8988T (cell line): ENCODE measurements around the gene ST14.
A peak's percentile ranks its signal among the peaks of the same experiment; 100 is the strongest.

Experiments used
- DNase-seq: peaks from one replicate; pipeline ENCODE4 v3.0.0; 2011

ST14 gene

GRCh38 chr11:130159657-130160497 is at the start of gene ST14:
Gene ST14, plus strand, starts transcription at chr11:130159782. Its CDS starts 198 bp downstream, at chr11:130159980.
- no peak for DNase-seq

GRCh38 chr11:130110339-130111108 is 49.1 kb upstream of the ST14 start:
- no peak for DNase-seq

- no peak for DNase-seq
Measured at GRCh38 chr11:130112071-130112830, 47.3 kb upstream of the ST14 start.

DNA sequence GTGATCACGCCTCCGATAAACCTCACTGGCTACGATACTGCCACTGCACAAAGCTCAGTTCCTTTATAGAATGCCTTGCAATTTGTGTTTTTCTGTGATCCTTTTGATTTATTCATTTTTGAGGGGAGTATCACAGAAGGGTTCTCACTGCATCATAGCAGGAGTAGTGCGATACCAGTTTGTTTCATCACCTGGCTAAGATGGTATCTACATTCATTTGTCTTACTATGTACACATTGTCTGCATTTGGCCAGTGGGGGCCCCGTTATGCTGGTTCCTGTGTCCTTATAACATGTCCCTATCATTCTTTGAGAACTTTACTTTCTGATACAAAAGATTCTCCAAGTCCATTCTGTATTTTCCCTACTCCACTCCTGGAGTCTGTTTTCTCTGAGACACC is 45.3 kb upstream of the ST14 start:
- DNase-seq = no peak

GRCh38 chr11:130114726-130115125 is 44.9 kb upstream of the ST14 start:
- DNase-seq = no peak

GRCh38 chr11:130115218-130115617 is 44.4 kb upstream of the ST14 start:
- no peak for DNase-seq

DNA sequence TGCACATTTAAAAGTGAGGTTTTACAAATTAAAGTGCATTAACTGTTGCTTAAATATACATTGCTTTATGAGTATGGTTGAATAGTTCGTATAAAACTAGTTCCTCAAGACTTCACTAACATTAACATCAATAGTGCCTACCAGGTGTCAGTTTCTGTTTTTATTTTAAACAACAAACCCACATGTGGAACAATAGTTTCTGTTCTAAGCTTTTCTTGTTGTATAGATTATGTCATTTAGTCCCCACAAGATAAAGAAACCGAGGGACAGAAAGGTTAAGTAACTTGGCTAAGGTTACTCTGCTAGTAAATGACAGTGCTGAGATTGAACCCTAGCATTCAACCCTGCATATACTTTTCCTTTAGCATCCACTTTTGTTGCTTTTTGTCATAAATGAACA is 41.4 kb upstream of the ST14 start:
- DNase-seq = no peak

- DNase-seq = no peak
Measured at GRCh38 chr11:130118636-130119387, 40.8 kb upstream of the ST14 start.

GRCh38 chr11:130120045-130120444 is 39.5 kb upstream of the ST14 start:
- no peak for DNase-seq

DNA sequence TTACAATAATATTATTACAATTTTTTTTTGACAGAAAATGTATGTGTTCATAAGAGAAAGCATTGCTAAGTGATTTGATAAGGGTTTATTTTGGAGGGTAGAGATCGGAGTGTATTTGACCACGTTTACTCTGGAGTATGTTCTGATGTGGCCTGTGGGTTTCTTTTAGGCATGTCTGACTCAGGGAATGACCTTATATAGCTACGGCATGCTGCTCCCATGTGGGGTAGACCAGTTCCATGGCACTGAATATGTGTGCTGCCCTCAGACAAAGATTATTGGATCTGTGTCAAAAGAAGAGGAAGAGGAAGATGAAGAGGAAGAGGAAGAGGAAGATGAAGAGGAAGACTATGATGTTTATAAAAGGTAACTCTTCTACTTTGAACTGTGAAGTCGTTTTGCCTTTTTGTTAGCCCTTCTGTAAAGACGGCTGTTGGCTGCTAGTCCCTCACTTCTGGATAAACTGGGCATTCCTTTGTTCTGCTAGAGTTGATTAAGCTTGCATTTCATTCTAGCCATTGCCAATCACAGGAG is 38.1 kb upstream of the ST14 start:
- DNase-seq = no peak

GRCh38 chr11:130122141-130122575 is 37.4 kb upstream of the ST14 start:
- DNase-seq = no peak

DNA sequence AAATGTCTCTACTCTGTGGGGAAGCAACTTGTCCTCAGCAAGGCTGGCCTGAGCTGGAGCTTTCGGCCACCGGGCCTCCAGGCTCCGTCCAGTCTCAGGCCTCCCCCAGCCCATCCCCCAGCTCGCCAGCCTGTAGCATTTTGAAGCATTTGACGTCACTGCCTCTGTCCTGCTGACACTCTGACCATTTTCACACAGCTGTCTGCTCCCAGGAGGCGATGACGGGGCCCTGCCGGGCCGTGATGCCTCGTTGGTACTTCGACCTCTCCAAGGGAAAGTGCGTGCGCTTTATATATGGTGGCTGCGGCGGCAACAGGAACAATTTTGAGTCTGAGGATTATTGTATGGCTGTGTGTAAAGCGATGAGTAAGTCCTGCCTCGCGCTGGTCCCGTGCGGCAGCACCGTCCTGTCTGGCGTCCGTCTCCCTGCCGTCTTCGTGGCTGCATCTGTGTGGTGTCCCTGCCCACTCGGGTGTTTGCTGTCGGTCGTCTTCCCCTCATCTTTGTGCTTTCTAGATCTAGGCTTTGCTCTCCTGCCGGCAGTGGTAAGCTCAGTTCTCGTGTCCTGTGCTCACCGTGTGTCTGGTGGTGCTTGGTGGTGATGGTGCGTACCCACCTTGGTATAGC is 36.1 kb upstream of the ST14 start:
- no peak for DNase-seq

DNA sequence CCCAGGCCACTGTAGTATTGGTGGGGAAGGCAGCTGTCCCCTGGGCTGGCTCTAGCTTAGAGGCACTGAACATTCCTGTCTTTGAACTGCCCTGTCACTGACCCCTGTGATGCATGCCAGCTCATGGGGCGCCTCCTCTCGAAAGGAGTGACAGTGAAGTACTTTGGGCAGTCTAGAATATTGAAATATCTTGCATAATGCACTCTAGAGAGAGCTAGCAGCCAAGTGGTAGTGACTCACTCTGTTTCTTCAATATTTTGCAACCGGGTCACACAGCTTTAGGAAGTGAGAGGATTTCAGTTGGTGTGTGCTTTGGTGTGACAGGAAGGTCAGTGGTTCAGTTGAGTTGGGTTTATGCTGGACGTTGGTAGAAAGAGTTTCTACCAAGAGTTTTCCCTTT is 35.5 kb upstream of the ST14 start:
- DNase-seq = no peak

- no peak for DNase-seq
Measured at GRCh38 chr11:130125638-130126037, 33.9 kb upstream of the ST14 start.

DNA sequence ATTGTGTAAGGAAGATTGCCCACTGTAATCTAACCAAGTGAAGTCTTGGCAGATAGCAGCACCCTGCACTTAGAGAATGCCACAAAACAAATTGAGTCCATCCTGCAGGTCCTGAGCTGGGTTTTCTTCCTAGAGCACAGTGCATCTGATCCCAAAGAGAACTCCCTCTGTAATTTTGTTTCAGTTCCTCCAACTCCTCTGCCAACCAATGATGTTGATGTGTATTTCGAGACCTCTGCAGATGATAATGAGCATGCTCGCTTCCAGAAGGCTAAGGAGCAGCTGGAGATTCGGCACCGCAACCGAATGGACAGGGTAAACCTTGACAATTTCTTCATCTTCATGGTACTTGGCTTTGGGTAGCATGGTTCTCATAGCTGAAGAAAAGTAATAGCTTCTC is 33.1 kb upstream of the ST14 start:
- no peak for DNase-seq

DNA sequence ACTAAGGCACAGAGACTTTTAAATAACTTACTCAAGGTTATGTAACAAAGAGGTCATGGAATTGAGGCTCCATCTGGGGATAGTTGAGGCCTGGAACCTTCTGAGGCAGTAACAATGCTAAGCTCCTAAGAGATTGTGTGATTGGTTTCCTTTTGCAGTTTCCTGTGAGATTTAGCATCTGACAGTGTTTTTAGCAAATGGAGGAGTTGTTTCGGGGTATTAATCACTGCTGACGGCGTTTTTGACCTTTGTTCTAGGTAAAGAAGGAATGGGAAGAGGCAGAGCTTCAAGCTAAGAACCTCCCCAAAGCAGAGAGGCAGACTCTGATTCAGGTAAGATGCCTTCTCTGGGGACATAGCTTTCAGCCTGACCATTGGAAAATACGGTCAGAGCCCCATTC is 32.1 kb upstream of the ST14 start:
- no peak for DNase-seq

DNA sequence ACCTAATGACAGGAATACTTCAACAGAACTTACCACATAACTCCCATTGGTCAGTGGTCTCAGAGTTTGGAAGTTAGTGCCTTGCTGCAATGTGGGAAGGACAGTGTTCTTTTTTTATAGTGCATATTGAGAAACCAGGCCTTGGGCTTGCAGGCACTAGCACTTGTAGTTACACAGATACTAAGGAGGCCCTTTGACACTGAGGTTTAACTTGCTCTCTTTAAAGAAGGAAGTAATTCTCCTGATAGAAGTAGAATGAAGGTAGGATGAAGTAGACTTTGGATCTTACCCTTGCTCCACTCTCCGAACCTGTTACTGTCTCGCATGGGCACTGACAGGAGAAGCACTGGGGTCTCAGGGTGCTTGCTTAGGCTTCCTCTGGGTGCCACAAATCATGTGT is 31.0 kb upstream of the ST14 start:
- no peak for DNase-seq

- DNase-seq = no peak
Measured at GRCh38 chr11:130129922-130130321, 29.7 kb upstream of the ST14 start.

DNA sequence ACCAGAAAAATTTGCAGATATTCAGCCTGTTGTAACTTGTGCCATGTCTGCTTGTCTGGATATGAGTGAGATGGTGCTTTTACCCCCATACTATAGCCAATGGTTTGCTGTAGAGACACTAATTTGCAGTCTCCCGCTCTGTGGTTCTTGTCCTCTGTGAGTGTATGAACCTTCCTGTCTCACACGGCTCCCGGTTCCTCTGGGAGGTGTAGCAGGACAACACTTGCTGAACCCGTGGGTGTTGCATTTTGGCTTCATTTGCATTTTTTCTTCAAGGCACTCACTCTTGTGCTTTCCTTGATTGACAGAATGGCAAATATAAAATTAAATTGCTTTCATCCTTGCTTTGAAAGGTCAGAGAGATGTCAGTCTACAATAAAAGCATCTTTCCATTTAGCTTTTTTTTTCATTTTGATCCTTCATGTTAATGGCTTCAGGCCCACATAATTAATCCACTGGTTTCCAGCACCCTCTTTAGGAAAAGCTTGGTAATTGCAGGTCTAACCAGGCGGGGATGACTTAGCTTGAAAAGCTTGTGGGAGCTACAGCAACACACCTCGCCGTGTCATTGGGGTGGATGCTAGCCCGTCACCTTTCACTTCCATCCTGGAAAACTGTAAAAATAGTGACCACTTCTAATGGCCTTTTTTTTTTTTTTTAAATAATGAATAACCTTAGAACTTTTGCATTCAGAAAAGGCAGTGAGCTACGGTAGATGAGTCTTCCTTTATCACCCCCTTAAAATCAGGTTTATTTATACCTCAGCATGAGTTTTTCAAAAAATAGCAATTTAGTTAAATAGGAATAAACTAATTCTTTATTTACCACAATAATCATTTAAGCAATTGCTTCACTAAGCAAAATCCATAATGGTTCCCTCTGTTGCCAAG is 27.4 kb upstream of the ST14 start:
- peak; percentile 75 for DNase-seq

- no peak for DNase-seq
Measured at GRCh38 chr11:130133716-130134115, 25.9 kb upstream of the ST14 start.

DNA sequence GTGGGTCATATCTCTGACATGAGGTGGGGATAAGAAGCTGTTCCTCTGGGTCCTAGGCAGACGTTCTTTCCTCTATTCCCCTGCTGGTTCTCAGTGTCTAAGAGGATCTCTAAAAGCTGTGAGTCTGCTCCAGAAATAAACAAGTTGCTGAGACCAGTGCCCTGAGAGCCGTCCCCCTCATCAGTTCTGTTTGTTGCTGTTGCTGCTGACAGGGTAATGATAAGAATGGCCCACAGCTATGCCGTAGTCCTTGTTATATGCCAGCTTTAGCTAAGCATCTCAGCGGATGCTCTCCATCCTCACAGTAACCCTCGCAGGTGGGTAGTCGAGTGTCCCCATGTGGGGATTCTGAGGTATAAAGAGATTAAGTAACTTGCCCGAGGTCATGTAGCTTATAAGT is 23.5 kb upstream of the ST14 start:
- DNase-seq = no peak
